Activated CD4-positive, alpha-beta T cell treated with anti-CD3 and anti-CD28 coated beads for 24 hours (primary cell): ENCODE results near the gene SDHAF4.
"Not testable (repeated sequence)": the region's sequence is repeated elsewhere in the genome, so short reads cannot be mapped to it uniquely, and the experiment has no call there.

ENCODE experiments used
- DNase-seq, 2 donors: peaks; one replicate each; pipeline ENCODE4 v3.0.0-alpha.2; 2020; ENCODE audit warnings: low read depth in 2 of 2

The SDHAF4 gene

GRCh38 chr6:70592391-70593117 is 25.8 kb downstream of the SDHAF4 start:
- no peak for DNase-seq

- no peak for DNase-seq
Measured at GRCh38 chr6:70593118-70593486, 26.4 kb downstream of the SDHAF4 start.

- DNase-seq: no peak
Measured at GRCh38 chr6:70599187-70599586, 32.5 kb downstream of the SDHAF4 start.

GRCh38 chr6:70601014-70601413 is 34.3 kb downstream of the SDHAF4 start:
- DNase-seq: no peak

GRCh38 chr6:70604254-70604653 is 37.5 kb downstream of the SDHAF4 start:
- DNase-seq: no peak

GRCh38 chr6:70607371-70607770 is 40.6 kb downstream of the SDHAF4 start:
- DNase-seq: not testable (repeated sequence)

- not testable (repeated sequence) for DNase-seq
Measured at GRCh38 chr6:70609181-70609580, 42.5 kb downstream of the SDHAF4 start.

- DNase-seq: no peak
Measured at GRCh38 chr6:70616728-70617260, 50.1 kb downstream of the SDHAF4 start.

- no peak for DNase-seq
Measured at GRCh38 chr6:70620746-70621145, 54.0 kb downstream of the SDHAF4 start.

- no peak for DNase-seq
Measured at GRCh38 chr6:70622461-70622860, 55.7 kb downstream of the SDHAF4 start.

- no peak for DNase-seq
Measured at GRCh38 chr6:70625436-70625835, 58.7 kb downstream of the SDHAF4 start.

- DNase-seq: no peak
Measured at GRCh38 chr6:70627500-70628254, 60.9 kb downstream of the SDHAF4 start.

GRCh38 chr6:70629929-70630328 is 63.2 kb downstream of the SDHAF4 start:
- DNase-seq: no peak

- DNase-seq: no peak
Measured at GRCh38 chr6:70633870-70634269, 67.1 kb downstream of the SDHAF4 start.

GRCh38 chr6:70636596-70636995 is 69.9 kb downstream of the SDHAF4 start:
- DNase-seq: no peak

GRCh38 chr6:70638468-70638867 is 71.7 kb downstream of the SDHAF4 start:
- DNase-seq: no peak
